ENCODE data around the gene ITPR1. TPM values are rescaled to one million over a fixed set of nuclear protein-coding genes. Genes with fewer than 3 reads are reported as not detected.

The ITPR1 gene
- total RNA-seq, 1 donor from 2014 or later, result 16.3 TPM

GRCh38 chr3:4743371-4743770 lies 250.2 kb downstream of the ITPR1 start:
- Histone ChIP-seq H3K4me3 (ENCODE audit: low read depth, low read length) (no peak overlapping the region), H3K27me3 (ENCODE audit: control insufficient read depth, insufficient read depth, low read length) (no peaks in the 10 kb centered on the region), H3K36me3 (ENCODE audit: control insufficient read depth, insufficient read depth, low read length) (no peaks in the 10 kb centered on the region)
- FAIRE-seq, result no peak
- TF ChIP-seq CTCF (IDR thresholded peaks at IDR 0.05; ENCODE audit: insufficient read depth, low read length, severe bottlenecking), result no peak
- no peak for DNase-seq (ENCODE audit: low read depth)

DNA sequence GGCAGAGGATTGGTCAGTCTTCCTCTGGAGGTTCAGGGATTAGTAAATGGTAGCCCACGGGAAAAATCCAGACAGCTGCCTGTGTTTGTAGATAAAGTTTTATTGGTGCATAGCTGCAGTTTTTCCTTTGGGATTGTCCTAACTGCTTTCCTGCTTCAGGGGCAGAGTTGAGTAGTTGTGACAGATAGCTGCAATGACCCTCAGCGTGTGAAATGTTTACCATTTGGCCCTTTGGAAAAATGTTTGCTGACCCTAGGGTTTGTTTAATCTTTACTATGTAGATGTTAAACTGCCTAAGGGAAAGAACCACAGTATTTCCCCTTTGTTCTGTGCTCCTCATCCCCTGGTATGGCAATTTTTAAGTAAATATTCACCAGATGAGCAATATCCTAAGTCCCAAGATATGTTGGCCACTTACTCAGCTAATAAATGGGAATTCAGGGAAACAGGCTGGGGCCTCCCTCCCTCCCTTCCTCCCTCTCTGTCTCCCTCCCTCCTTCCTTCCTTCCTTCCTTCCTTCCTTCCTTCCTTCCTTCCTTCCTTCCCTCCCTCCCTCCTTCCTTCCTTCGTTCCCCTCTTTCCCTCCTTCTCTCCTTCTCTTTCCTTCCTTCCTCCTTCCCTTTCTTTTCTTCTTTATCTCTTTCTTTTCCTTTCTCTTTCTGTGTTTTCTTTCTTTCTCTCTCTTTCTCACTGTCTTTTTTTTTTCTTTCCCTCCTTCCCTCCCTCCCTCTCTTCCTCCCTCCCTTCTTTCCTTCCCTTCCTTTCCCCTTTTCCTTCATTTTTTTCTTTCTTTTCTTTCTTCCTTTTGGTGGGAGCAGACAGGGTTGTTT lies 251.5 kb downstream of the ITPR1 start:
- FAIRE-seq (no peak), DNase-seq (ENCODE audit: low read depth) (peak; percentile 58)
- TF ChIP-seq CTCF (IDR thresholded peaks at IDR 0.05; ENCODE audit: insufficient read depth, low read length, severe bottlenecking), result no peak
- Histone ChIP-seq H3K36me3 (ENCODE audit: control insufficient read depth, insufficient read depth, low read length) (no peaks in the 10 kb centered on the region), H3K27me3 (ENCODE audit: control insufficient read depth, insufficient read depth, low read length) (no peaks in the 10 kb centered on the region), H3K4me3 (ENCODE audit: low read depth, low read length) (no peak overlapping the region)

GRCh38 chr3:4745235-4745610 lies 252.1 kb downstream of the ITPR1 start:
- FAIRE-seq (no peak), DNase-seq (ENCODE audit: low read depth) (no peak)
- Histone ChIP-seq H3K4me3 (ENCODE audit: low read depth, low read length) (no peak overlapping the region), H3K27me3 (ENCODE audit: control insufficient read depth, insufficient read depth, low read length) (no peaks in the 10 kb centered on the region), H3K36me3 (ENCODE audit: control insufficient read depth, insufficient read depth, low read length) (no peaks in the 10 kb centered on the region)
- TF ChIP-seq CTCF (IDR thresholded peaks at IDR 0.05; ENCODE audit: insufficient read depth, low read length, severe bottlenecking), result no peak

DNA sequence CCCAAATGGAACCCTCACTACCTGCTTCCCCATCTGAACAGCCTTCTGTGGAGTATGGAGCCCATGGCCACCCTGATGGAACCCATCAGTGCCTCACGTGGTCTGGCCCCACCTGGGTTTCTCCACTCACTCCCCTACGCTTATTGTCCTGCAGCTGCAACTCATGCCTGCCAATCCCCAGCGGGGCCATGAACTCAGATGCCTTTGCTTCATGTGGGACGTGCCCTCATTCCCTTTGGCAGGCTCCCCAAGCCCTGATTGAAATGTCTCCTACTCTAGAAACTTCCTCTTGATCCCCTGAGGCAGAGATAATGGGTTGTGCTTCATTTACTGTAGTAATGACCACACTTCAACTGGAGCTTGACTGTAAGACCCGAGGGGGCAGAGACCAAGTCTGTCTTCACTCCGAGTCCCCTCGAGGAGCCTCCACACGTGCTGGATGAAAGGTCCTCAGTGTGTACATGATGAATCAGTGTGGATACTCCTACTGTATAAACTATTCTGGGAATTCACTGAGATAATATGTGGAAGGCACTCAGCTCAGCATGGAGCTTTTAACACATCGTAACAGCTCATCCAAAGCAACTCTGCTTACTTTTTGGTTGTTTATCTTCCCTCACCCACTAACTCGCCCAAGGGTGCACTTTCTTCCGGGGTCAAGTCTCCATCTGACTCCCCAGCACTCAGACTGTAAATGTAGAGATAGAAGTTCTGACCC lies 253.3 kb downstream of the ITPR1 start:
- Histone ChIP-seq H3K36me3 (ENCODE audit: control insufficient read depth, insufficient read depth, low read length) (no peaks in the 10 kb centered on the region), H3K27me3 (ENCODE audit: control insufficient read depth, insufficient read depth, low read length) (no peaks in the 10 kb centered on the region), H3K4me3 (ENCODE audit: low read depth, low read length) (no peak overlapping the region)
- no peak for DNase-seq (ENCODE audit: low read depth)
- no peak for FAIRE-seq
- TF ChIP-seq CTCF (IDR thresholded peaks at IDR 0.05; ENCODE audit: insufficient read depth, low read length, severe bottlenecking), result no peak

DNA sequence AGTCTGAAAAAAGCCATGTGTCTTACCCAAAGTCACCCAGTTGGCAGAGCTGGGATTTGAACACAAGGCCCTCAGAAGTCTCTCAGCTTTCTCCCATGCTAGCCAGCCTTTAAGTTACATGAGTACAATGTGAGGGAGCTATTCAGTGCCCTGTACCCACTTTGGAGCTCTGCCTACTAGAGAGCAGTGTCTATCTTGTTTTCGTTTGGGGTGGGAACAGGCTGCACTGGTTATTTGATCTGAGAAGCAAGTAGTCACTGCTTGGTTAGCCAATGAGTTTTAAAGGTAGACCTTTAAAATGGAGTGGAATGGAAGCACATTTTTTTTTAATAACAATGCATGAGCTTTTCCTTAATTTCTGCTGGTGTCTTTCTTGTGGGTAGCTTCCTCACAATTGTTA lies 255.0 kb downstream of the ITPR1 start:
- Histone ChIP-seq H3K4me3 (ENCODE audit: low read depth, low read length) (no peak overlapping the region), H3K36me3 (ENCODE audit: control insufficient read depth, insufficient read depth, low read length) (no peaks in the 10 kb centered on the region), H3K27me3 (ENCODE audit: control insufficient read depth, insufficient read depth, low read length) (no peaks in the 10 kb centered on the region)
- FAIRE-seq, result no peak
- no peak for TF ChIP-seq CTCF (IDR thresholded peaks at IDR 0.05; ENCODE audit: insufficient read depth, low read length, severe bottlenecking)
- DNase-seq (ENCODE audit: low read depth), result no peak

All from bronchial epithelial cell (primary cell).